Measurements from ENCODE around the gene AKT2.

AKT2 gene

DNA sequence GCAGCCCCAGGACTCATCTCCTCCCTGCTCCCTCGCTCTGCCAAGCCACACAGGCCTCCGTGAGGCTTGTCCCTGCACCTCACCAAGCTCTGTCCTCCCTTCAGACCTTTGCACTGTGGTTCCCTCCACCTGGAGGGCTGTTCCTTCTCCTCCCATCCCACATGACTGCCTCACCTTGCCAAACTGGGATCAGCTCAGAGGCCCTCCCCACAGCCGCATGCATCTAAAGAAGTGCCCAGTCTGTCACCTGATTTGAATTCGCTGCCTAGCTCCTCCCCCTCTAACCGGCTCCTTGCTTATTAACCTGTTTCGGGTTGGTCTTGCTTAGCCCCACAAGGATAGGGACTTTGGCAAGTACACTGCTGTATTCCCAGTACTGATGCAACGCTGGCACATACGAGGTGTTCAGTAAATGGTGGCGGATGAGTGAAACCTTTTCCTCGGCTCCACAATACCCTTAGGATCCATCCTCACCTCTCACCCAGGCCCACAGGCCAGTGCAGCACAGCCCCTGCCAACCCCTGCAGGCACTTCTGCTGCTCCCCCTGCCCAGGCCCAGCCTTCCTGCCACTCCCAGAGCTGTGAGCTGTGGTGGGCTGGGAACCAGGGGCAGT lies 4.4 kb downstream of the AKT2 start:
- Histone ChIP-seq H3K9me3 (replicated peaks; ENCODE audit: insufficient read depth, low read length) (no peaks in the 10 kb centered on the region), H3K4me1 (ENCODE audit: low read length) (0 out of 2 replicates have a peak, but pooled peaks cover 10% of the 10 kb centered on the region), H3K9me2 (replicated peaks; ENCODE audit: insufficient read depth, low read length) (no peaks in the 10 kb centered on the region), H3K4me3 (ENCODE audit: low read length) (no peak overlapping the region), H4K20me1 (ENCODE audit: insufficient read depth, low read length) (0 out of 2 replicates have a peak, but pooled peaks cover 9% of the 10 kb centered on the region), H2AFZ (ENCODE audit: low read length) (no peak overlapping the region), H3F3A (ENCODE audit: insufficient read depth, low read length) (peaks cover 1% of the 10 kb centered on the region), H3K9ac (ENCODE audit: low read length) (no peak overlapping the region), H3K27me3 (replicated peaks; ENCODE audit: insufficient read depth, low read length) (no peaks in the 10 kb centered on the region), H3K4me2 (ENCODE audit: low read depth, low read length) (no peak overlapping the region), H3K27ac (ENCODE audit: low read length) (no peak overlapping the region), H3K36me3 (replicated peaks; ENCODE audit: insufficient read depth, low read length) (no peaks in the 10 kb centered on the region), H3K79me2 (ENCODE audit: low read length) (peaks cover 92% of the 10 kb centered on the region)
- DNase-seq: no peak
- TF ChIP-seq EZH2 (optimal IDR thresholded peaks at IDR 0.05; ENCODE audit: low read depth, low read length): no peak
- TF ChIP-seq, protein P1, sequence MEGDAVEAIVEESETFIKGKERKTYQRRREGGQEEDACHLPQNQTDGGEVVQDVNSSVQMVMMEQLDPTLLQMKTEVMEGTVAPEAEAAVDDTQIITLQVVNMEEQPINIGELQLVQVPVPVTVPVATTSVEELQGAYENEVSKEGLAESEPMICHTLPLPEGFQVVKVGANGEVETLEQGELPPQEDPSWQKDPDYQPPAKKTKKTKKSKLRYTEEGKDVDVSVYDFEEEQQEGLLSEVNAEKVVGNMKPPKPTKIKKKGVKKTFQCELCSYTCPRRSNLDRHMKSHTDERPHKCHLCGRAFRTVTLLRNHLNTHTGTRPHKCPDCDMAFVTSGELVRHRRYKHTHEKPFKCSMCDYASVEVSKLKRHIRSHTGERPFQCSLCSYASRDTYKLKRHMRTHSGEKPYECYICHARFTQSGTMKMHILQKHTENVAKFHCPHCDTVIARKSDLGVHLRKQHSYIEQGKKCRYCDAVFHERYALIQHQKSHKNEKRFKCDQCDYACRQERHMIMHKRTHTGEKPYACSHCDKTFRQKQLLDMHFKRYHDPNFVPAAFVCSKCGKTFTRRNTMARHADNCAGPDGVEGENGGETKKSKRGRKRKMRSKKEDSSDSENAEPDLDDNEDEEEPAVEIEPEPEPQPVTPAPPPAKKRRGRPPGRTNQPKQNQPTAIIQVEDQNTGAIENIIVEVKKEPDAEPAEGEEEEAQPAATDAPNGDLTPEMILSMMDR (IDR thresholded peaks at IDR 0.05; ENCODE audit: low read length): no peak
- TF ChIP-seq EZH2phosphoT487 (IDR thresholded peaks at IDR 0.05; ENCODE audit: low read length): no peak

DNA sequence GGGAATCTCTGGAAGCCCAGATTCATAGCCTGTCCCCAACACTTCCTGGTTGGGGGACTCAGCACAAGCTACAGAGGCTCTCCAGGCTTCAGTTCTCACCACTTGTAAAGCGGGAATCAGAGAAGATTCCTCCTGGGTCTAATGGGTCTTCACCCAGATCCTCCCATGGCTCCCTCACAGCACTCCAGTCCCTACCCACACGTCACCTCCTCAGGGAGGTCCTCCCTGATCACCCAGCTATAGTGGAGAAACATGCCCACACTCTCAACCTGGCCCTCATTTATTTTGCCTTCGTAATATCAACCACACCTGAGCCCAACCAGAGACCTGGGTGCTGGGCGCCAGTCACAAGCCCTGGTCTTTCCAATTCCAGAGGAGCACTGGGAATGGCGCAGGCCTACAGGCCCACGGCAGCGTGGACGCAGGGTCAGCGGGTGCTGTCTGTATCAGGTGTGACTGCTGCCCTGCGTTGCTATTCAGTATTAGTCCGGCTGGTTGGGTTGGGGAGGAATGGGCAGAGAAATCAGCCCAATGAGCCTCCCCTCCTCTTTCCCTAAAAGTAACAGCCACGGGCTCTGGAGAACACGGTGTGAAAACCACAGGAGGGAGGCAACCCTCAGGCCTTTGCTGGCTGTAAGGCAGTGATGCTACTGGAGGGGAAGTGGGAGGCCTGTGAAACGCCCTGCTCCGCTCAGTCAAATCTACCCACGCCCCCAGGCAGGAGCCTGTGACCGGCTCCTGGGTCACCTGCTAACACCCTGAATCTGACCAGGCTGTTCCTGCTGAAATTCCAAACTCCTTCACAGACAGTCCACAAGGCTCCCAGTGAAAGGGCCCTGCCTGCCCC lies 5.2 kb downstream of the AKT2 start:
- Histone ChIP-seq H3K9me3 (replicated peaks; ENCODE audit: insufficient read depth, low read length) (no peaks in the 10 kb centered on the region), H3K27me3 (replicated peaks; ENCODE audit: insufficient read depth, low read length) (no peaks in the 10 kb centered on the region), H2AFZ (ENCODE audit: low read length) (no peak overlapping the region), H3K9ac (ENCODE audit: low read length) (no peak overlapping the region), H3K79me2 (ENCODE audit: low read length) (peaks cover 96% of the 10 kb centered on the region), H3K4me2 (ENCODE audit: low read depth, low read length) (no peak overlapping the region), H3K27ac (ENCODE audit: low read length) (no peak overlapping the region), H4K20me1 (ENCODE audit: insufficient read depth, low read length) (0 out of 2 replicates have a peak, but pooled peaks cover 9% of the 10 kb centered on the region), H3K4me3 (ENCODE audit: low read length) (no peak overlapping the region), H3F3A (ENCODE audit: insufficient read depth, low read length) (no peaks in the 10 kb centered on the region), H3K9me2 (replicated peaks; ENCODE audit: insufficient read depth, low read length) (no peaks in the 10 kb centered on the region), H3K4me1 (ENCODE audit: low read length) (0 out of 2 replicates have a peak, but pooled peaks cover 10% of the 10 kb centered on the region), H3K36me3 (replicated peaks; ENCODE audit: insufficient read depth, low read length) (no peaks in the 10 kb centered on the region)
- TF ChIP-seq, protein P1 (IDR thresholded peaks at IDR 0.05; ENCODE audit: low read length): no peak
- no peak for TF ChIP-seq EZH2phosphoT487 (IDR thresholded peaks at IDR 0.05; ENCODE audit: low read length)
- no peak for TF ChIP-seq EZH2 (optimal IDR thresholded peaks at IDR 0.05; ENCODE audit: low read depth, low read length)
- DNase-seq: no peak

DNA sequence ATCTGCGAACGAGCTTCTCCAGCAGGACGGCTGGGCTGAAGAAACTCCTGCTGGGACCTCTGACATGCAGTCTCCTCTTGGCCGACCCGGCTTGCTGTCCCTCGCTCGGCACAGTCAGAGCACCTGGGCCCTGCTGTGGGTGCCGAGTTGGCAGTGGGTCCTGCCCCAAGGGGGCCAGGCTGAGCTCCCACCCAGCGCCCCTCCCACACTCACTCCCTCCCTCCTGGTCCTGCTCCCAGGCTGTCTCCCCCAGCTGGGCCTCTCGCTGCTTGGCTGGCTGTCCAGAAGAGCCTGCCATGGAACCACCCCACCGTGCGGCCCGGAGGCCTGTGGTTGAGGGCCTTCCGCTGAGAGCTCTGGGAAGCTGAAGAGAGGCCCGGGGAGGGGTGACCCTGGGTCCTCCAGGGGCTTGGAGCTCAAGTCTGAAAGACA lies 6.0 kb downstream of the AKT2 start:
- Histone ChIP-seq H3K36me3 (replicated peaks; ENCODE audit: insufficient read depth, low read length) (no peaks in the 10 kb centered on the region), H3K4me3 (ENCODE audit: low read length) (no peak overlapping the region), H4K20me1 (ENCODE audit: insufficient read depth, low read length) (0 out of 2 replicates have a peak, but pooled peaks cover 9% of the 10 kb centered on the region), H3F3A (ENCODE audit: insufficient read depth, low read length) (no peaks in the 10 kb centered on the region), H3K9me3 (replicated peaks; ENCODE audit: insufficient read depth, low read length) (no peaks in the 10 kb centered on the region), H3K27ac (ENCODE audit: low read length) (no peak overlapping the region), H3K9me2 (replicated peaks; ENCODE audit: insufficient read depth, low read length) (no peaks in the 10 kb centered on the region), H3K9ac (ENCODE audit: low read length) (no peak overlapping the region), H3K4me2 (ENCODE audit: low read depth, low read length) (no peak overlapping the region), H3K4me1 (ENCODE audit: low read length) (0 out of 2 replicates have a peak, but pooled peaks cover 9% of the 10 kb centered on the region), H3K79me2 (ENCODE audit: low read length) (peaks cover 96% of the 10 kb centered on the region), H2AFZ (ENCODE audit: low read length) (no peak overlapping the region), H3K27me3 (replicated peaks; ENCODE audit: insufficient read depth, low read length) (no peaks in the 10 kb centered on the region)
- no peak for DNase-seq
- TF ChIP-seq EZH2 (optimal IDR thresholded peaks at IDR 0.05; ENCODE audit: low read depth, low read length): no peak
- no peak for TF ChIP-seq EZH2phosphoT487 (IDR thresholded peaks at IDR 0.05; ENCODE audit: low read length)
- TF ChIP-seq, protein P1 (IDR thresholded peaks at IDR 0.05; ENCODE audit: low read length): no peak

Data from MM.1S (cell line).